Colonic mucosa (tissue), 4 donors: ENCODE measurements around the gene POU2AF1. TPM values are rescaled to one million over a fixed set of nuclear protein-coding genes. Genes with fewer than 3 reads are reported as not detected.

Experiments
- DNase-seq: peaks from one replicate; pipeline ENCODE4 v3.0.0-alpha.2; 2020
- H3K27ac ChIP-seq: fragments of 200-600 bp; one replicate; pipeline ENCODE4 v1.8.0; 2021
- H3K27me3 ChIP-seq: fragments of 200-600 bp; one replicate; pipeline ENCODE4 v1.8.0; 2021
- H3K36me3 ChIP-seq: fragments of 200-600 bp; one replicate; pipeline ENCODE4 v1.8.0; 2021
- H3K4me1 ChIP-seq: fragments of 200-600 bp; one replicate; pipeline ENCODE4 v1.8.0; 2021; ENCODE audit warnings: mild to moderate bottlenecking
- H3K4me3 ChIP-seq: fragments of 200-600 bp; one replicate; pipeline ENCODE4 v1.8.0; 2021
- H3K9ac ChIP-seq, 2 donors: one replicate each; pipeline ENCODE4 v1.7.0; 2013; ENCODE audit warnings: control low read depth in 2 of 2, low read depth in 2 of 2, low read length in 2 of 2
- H3K9me3 ChIP-seq: fragments of 200-600 bp; one replicate; pipeline ENCODE4 v1.8.0; 2021
- CTCF ChIP-seq: fragments of 200-600 bp; IDR thresholded peaks from one replicate; pipeline ENCODE4 v1.8.0; 2022; ENCODE audit warnings: antibody characterized with exemption, mild to moderate bottlenecking
- intact Hi-C: fragments of 100-400 bp; cut with DNase I; formaldehyde crosslinking; loops from one replicate; pipeline ENCODE4 v1.14.1; 2022
- total RNA-seq, 2 donors: library from RNA; stranded (reverse); fragmentation: NEBNext Ultra II Directional in 1 of 2; extraction: Animal tissue kit (Norgen Biotek cat#: 25700) in 1 of 2; gene quantifications; one replicate each; pipeline ENCODE4 v1.2.1, GENCODE V29; 2021
- donor health status: healthy.
- donor health status: DM: no; HTN: no; CAD: no.
- donor health status: DM: no; HTN: no; CAD: no.

Gene POU2AF1
- total RNA-seq, 2 donors from 2014 or later = 3.1 to 3.7 TPM

DNA sequence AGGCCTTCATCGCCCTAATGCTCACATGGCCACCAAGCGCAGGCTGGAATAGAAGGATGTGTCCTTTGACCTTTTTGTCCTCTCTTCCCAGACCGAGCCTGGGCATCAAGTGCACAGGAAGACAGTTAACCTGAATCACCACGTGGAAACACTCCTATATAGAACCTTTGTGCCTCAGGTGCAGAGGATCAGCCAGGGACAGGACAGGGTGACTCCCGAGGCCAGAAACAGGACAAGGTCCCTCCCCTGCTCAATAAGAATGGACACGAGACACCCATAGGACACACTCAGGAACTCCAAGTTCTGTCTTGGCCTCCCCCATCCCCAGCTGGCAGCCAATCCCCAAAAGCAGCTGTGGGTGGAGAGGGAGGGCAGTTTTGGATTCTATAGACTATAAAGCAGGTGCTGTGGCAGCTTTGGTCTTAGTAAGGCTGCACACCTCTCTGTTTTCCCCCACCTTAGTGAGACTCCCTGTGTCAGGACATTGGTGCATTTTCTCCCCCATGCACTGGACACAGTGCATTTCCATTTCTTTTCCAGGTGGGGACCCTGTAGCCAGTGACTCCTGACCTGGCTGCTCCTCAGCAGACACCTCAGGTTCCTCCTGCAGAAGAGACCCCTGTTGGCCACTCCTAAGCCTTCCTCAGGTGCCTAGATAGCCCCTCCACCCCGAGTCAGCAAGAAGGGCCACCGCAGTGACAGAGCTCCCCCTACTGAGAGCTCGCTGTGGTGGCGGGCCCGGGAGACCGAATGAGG is 43.6 kb upstream of the POU2AF1 start:
- peak; percentile 71 for DNase-seq
- Histone ChIP-seq H3K27ac (no peak overlapping the region), H3K27me3 (no peaks in the 10 kb centered on the region), H3K4me3 (no peak overlapping the region), H3K4me1 (no peaks in the 10 kb centered on the region), H3K9me3 (no peaks in the 10 kb centered on the region), H3K36me3 (no peaks in the 10 kb centered on the region), H3K9ac (peak overlapping the region in 1 of 2 donors; percentile 29)
- TF ChIP-seq CTCF = peak; percentile 69
- intact Hi-C loops = loop anchor here (5.0 kb wide), 1 partner anchor 125 kb away; the partner anchor contains the start of gene POU2AF3

GRCh38 chr11:111421251-111421650 is 42.2 kb upstream of the POU2AF1 start:
- Histone ChIP-seq H3K9me3 (no peaks in the 10 kb centered on the region), H3K27me3 (no peaks in the 10 kb centered on the region), H3K36me3 (no peaks in the 10 kb centered on the region), H3K27ac (no peak overlapping the region), H3K9ac (no peak overlapping the region), H3K4me3 (no peak overlapping the region), H3K4me1 (no peaks in the 10 kb centered on the region)
- TF ChIP-seq CTCF = no peak
- intact Hi-C loops = loop anchor here (5.0 kb wide), 1 partner anchor 124 kb away; the partner anchor contains the start of gene POU2AF3
- DNase-seq = no peak

DNA sequence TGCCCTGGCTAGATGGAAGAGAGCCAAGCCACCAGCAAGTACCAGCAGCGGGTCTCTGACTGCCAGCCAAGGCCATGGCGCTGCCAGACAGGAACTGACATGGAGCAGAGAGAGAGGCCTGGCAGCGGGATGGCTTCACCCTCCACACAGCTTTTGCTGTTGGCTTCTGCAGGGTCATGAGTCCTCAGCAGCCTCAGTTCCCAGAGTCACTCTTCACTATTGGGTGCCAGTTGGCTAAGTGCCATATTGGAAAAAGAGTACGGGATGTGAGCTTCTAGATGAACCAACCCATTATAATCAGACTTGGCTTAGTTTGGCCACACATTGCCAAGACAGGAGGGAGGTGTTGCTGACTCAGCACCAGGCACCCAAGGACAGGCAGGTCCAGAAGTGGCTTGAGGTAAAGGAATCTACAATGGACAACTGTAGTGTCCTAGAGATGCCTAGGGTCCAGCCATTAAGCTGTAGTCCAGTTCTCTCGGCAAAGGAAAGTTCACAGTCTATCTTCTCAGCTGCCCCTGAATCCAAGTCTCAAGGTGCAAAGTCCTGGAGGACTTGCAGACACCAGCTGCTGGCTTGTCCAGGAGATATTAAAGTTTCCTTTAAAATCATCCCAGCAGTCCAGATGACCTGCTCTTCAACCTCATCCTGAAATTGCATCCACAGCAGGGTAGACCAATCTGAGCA is 40.7 kb upstream of the POU2AF1 start:
- Histone ChIP-seq H3K9ac (no peak overlapping the region), H3K27me3 (no peaks in the 10 kb centered on the region), H3K9me3 (no peaks in the 10 kb centered on the region), H3K27ac (no peak overlapping the region), H3K36me3 (no peaks in the 10 kb centered on the region), H3K4me1 (no peaks in the 10 kb centered on the region), H3K4me3 (no peak overlapping the region)
- DNase-seq = no peak
- intact Hi-C loops = loop anchor here (5.0 kb wide), 1 partner anchor 122 kb away; the partner anchor contains the start of gene POU2AF3
- TF ChIP-seq CTCF = no peak

DNA sequence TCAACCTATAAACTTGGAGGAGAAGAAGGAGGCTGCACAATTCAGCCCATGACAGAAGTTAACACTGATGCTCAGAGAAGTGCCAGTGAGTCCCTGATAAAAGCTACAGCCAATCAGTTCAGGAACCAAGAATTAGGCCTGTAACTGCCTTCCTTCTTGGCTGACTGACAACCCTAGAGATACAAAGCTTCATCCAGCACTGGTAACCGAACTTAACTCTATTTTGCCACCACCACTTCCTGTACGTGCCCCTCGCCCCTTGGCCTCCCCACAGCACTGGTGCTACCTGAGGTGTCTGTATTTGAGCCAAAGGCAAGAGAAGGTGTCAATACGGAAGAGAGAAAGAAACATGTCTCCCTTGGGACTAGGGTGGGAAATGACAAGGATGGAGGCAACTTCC is 40.1 kb upstream of the POU2AF1 start:
- no peaks in the 10 kb centered on the region for H3K36me3 ChIP-seq
- TF ChIP-seq CTCF = no peak
- no peak overlapping the region for H3K27ac ChIP-seq
- DNase-seq = no peak
- H3K9ac ChIP-seq = no peak overlapping the region
- intact Hi-C loops = no loop called here
- no peaks in the 10 kb centered on the region for H3K27me3 ChIP-seq
- no peak overlapping the region for H3K4me3 ChIP-seq
- H3K4me1 ChIP-seq = no peaks in the 10 kb centered on the region
- H3K9me3 ChIP-seq = no peaks in the 10 kb centered on the region

DNA sequence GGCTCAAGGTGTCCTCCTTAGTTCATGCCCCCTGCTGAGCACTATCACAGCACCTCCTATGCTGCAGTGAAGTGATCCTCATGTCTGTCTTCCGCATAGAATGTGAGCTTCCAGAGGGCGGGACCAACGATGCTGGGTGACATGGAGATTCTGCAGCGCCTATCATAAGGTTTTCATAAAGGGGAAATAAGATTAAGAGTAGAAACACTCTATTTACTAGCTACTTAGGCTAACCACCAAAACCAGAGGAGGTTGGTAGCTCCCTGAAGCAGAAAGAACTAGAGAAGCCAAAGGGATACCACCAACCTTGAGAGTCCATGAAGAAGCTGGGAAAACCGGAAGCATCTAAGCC is 39.3 kb upstream of the POU2AF1 start:
- Histone ChIP-seq H3K4me1 (no peaks in the 10 kb centered on the region), H3K9me3 (no peaks in the 10 kb centered on the region), H3K9ac (no peak overlapping the region), H3K27me3 (no peaks in the 10 kb centered on the region), H3K27ac (peak overlapping the region; percentile 38), H3K4me3 (no peak overlapping the region), H3K36me3 (no peaks in the 10 kb centered on the region)
- no peak for DNase-seq
- TF ChIP-seq CTCF = no peak
- intact Hi-C loops = no loop called here
